Cerebellar nuclear complex (tissue), 1 donor: Measurements from ENCODE around the gene OR7G1.

Experiments used
- DNase-seq, 2 experiments: peaks; one replicate each; lab custom pipeline; 2025; lab: John Stamatoyannopoulos, UW

Gene OR7G1, protein sequence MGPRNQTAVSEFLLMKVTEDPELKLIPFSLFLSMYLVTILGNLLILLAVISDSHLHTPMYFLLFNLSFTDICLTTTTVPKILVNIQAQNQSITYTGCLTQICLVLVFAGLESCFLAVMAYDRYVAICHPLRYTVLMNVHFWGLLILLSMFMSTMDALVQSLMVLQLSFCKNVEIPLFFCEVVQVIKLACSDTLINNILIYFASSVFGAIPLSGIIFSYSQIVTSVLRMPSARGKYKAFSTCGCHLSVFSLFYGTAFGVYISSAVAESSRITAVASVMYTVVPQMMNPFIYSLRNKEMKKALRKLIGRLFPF

GRCh38 chr19:9115307-9115813 lies at the start of gene OR7G1:
Gene OR7G1 (minus strand): TSS chr19:9115763. CDS start chr19:9115763, 0 bp downstream.
- DNase-seq, result no peak

GRCh38 chr19:9165261-9165660 lies 49.7 kb upstream of the OR7G1 start:
- DNase-seq, result no peak

GRCh38 chr19:9161427-9161826 lies 45.9 kb upstream of the OR7G1 start:
- DNase-seq, result no peak

- DNase-seq, result no peak
Observed at GRCh38 chr19:9159891-9160290, 44.3 kb upstream of the OR7G1 start.

DNA sequence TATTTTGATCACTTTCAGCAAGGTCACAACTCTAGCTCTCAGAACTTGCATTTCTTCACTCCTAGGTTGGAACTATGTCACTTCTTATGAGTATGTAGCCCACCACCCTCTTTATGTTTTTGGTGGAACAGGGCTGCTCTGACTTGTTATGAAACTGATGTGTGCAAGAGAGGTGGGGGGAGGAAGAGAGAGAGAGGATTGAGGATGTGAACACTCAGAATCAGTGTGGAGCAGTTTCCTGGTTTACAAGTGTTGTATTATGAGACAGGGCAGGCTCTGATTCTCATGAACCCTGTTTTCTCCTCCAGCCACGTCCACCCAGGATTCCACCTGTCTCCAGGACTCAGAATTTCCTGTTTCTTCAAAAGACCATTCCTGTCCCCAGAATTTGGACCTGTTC lies 40.7 kb upstream of the OR7G1 start:
- no peak for DNase-seq

DNA sequence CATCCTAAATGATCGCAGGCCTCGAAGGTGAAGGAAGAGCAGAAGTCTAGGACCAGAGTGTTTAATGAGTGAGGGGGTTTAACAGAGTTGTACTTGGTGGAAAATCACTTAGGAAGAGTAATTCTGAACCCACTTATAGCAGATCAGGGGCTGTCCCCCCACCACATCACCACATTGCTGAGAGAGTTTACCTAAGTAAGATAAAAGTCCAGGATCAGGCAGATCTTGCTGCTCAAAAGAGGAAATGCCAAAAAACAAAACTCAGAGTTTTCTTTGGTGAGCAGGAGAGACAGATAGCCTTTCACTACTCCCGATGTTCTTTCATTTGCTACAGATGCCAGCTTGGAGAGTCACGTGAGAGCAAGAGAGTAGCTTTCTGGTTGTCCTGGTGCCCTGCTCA lies 40.0 kb upstream of the OR7G1 start:
- no peak for DNase-seq

DNA sequence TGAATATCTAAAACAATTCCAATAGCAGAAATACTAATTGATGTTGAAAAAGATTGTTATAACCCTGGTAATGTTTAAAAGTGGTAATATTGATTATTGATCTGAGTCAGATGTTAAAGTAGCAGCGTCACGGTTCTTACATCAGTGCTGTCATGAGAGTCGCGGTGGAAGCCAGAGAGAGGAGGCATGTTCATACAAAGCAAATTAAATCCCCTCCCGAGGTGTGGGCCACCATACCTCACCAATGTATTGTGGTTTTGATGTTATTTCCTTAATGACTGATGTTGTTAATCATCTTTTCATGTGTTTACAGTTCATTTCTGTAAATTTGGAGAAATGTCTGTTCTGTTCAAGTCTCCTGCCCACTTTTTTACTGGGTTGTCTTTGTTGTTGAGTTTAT lies 35.8 kb upstream of the OR7G1 start:
- no peak for DNase-seq

- no peak for DNase-seq
Observed at GRCh38 chr19:9150650-9151049, 35.1 kb upstream of the OR7G1 start.

DNA sequence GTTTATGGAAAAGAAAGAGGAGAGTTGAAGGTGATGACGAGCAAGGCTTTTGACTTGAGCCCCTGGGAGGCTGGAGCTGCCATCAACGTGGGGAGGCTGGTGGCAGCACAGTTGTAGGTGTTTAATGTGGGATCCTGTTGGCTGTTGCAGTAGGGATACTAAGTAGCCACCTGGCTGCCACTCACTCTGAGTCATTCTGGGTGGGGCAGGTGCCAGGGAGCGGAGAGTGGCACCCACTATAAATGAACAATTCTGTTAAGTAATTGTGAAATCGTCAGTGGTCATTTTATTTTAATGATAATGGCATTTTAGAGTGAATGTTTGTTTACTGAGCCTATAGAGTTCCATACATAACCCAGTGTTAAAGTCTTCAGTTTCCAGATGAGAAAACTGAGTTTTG lies 34.4 kb upstream of the OR7G1 start:
- no peak for DNase-seq

DNA sequence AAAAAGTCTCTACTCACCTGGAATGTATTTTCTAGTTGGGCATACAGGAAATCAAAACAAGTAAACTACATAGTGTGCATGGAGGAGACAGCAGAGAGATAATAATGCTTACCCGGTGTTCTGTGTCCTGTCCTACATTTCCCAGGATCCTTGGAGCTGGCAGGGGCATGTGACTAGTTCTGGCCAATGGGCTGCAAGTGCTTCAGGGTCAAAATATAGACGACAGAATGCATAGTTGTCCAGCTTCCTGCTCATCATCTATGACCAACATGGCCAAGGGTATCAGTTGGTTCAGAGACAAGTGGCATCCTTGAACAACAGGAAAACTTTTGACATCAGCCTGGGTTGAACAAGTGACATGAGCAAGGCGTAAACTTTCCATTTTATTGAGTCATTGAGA lies 33.1 kb upstream of the OR7G1 start:
- DNase-seq, result no peak

DNA sequence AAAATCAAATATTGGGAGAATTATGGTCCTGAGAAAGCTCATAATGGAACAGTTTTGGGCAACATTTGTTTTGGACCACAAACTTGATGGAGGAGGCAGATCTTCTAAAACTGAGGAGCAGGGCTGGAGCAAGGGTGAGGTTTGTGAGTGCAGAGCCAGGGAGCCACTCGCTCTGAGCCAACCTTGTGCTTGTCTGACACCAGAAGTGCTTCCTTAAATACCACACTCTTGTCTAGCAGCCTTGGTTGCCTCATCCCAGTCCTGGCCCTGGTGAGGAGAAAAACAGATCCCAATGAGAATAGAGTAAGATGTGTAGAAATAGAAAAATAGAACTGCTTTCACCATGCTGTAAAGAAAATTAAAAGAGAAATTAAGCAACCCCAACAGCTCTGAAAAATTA lies 31.3 kb upstream of the OR7G1 start:
- no peak for DNase-seq

DNA sequence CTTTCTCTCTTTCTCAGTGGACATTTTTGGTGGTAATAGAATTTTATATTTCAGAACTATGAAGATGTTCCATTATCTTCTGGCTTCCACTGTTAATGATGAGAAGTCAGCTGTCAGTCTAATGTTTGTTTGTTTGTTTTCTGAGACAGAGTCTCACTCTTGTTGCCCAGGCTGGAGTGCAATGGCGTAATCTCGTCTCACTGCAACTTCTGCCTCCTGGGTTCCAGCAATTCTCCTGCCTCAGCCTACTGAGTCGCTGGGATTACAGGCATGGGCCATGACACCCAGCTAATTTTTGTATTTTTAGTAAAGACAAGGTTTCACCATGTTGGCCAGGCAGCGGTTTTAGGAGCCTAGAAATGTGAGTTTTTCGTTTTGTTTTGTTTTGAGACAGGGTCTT lies 29.4 kb upstream of the OR7G1 start:
- DNase-seq, result no peak

DNA sequence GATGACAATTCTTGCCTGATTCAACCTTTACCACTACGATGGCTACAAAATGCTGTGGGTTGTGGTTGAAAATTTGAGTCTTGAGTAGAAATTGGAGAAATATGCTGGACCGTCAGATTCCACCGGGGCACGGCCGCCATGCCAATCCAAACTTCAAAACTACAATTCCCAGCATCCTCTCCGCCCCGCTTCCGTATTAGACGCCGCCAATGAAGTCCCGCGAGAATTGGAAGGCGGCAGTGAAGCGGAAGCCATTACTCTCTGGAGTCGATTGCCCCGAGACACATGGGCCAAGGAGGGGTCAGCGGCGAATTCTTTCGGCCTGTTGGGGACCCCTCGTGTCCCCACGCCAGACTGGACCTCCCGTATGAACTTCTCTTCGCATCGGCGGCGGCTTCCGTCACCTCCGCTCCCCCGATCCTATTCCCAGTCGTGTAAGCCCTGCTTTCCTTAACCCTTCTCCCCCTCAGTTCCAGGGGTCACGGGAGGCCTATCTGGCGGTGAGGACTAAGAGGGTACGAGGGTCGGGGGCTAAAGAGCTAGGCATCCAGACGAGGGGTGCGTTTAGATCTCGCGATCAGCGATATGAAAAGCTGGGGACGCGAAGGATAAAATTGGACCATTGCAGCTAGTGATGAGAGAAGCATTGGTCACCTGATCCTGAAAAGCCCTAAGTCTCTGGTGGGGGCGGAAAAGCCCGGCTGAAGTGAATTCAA lies 24.8 kb upstream of the OR7G1 start, which contains the start of gene ZNF317:
Gene ZNF317 (plus strand): TSS at position 239 of the 716 bp plus-strand sequence. CDS start 15,620 bp downstream, outside the sequence.
- DNase-seq, result peak in 1 of 2 experiments; percentile 61

DNA sequence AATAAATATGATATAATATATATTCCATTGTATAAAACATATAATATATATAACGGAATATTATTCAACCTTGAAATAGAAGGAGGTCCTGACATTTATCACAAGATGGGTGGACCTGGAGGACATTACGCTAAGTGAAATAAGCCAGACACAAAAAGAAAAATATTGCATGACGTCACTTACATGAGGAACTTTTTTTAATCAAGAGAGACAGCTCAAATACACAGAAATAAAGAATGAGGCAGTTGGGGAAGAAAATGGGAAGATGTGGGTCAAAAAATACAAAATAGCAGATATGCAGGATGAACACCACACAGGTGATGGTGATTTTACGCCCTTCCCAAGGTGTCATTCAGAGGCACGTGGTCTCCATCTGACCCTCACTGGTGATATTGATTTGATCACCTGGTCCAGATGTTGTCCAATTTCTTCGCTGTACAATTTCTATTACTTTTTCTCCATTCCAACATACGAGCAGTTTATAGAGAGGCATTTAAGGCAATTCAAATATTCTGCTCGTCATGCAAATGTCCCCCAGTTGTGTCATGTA lies 24.1 kb upstream of the OR7G1 start:
- no peak for DNase-seq

DNA sequence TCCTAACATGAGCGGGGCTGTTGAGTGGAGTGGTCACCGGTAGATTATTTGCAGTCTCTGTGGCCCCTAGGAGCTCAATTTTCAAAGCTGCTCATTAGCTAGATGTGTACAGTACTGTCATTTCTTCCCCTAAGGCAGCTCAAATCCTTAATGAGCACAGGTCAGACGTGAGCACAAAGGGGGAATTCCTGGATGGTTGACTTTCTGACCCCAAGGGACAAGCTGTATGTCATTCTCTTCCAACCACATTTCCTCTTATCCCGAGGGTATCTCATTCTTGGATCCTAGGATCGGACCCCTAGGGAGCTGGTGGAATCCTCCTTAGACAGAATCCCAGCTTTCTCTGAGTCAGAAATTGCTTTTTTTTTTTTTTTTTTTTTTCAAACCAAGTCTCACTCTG lies 16.9 kb upstream of the OR7G1 start:
- DNase-seq, result no peak

GRCh38 chr19:9130965-9131364 lies 15.4 kb upstream of the OR7G1 start:
- no peak for DNase-seq

DNA sequence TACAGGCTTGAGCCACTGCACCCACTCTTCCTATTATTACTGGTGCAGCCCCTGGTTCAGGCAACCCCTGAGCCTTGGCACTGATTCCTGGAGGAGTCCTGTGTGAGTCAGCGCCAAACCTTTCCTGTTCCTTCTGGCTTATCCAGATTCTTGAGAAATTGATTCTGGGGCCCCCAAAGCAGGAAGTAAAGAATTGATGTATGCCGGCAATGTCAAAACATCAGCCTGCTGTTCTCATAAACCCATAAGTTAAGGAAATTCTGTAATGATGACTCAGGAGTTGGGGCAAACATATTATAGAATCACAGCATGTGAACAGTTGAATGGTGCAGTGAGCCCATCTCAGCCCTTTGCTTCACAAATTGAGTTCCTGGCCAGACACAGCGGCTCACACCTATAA lies 12.6 kb upstream of the OR7G1 start:
- DNase-seq, result no peak

- no peak for DNase-seq
Observed at GRCh38 chr19:9126900-9127405, 11.4 kb upstream of the OR7G1 start, which contains the start of gene OR7G3. Gene OR7G3 (minus strand): TSS chr19:9126950. CDS start chr19:9126950, 0 bp downstream.

DNA sequence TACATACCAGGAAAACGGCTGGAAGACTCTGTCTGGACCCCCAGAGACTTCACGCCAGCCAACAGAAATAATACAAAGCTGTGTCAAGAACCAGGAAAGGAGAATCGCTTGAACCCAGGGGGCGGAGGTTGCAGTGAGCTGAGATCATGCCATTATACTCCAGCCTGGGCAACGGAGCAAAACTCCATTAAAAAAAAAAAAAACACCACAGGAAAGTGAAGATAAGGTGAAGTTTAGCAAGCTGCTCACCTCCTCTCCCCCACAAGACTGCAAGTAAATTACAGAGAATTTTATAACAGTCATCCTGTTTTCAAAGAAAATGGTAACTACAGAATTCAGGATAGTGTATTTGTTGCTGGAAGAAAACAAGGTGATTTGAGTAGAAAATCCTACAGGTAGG lies 984 bp upstream of the OR7G1 start:
- DNase-seq, result no peak

DNA sequence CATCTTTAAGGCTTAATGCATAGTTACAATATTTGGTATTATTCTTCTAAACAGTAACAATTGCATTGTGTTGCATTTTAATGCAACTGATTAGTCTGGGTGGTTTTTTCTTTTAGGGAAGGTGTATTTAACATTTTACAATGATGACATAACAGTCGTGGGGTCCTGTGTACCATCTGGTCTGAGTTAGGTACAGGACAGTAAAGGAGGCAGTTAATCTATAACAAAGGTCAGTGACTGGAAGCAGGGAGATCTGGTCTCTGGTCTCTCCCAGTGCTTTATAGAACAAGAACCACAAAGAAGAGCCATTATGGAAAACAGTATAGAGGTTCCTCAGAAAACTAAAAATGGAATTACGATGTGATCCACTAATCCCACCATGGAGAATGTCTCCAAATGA lies 5.6 kb downstream of the OR7G1 start:
- DNase-seq, result no peak

DNA sequence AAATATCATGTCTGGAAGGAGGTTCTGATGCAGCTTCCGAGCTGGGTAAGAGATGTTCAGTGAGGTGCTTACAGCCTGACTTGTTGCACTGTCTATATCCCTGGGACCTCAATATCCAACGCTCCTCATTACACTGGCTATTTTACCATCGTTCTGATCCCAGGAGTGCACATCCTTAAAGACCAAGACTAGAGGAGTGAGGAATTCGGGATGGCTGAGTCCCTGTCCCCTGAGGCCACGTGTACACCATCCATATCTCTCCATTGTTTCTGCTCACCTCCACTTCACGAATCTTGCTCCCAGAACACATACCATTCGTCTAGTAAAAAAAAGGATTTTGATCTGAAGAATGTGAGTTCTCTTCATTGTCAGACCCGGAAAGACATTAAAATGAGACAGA lies 8.2 kb downstream of the OR7G1 start, which contains the start of gene OR7G2:
Gene OR7G2 (minus strand): TSS at position 101 of the 400 bp plus-strand sequence. CDS start 4,232 bp downstream, outside the sequence.
- DNase-seq, result no peak

- no peak for DNase-seq
Observed at GRCh38 chr19:9086761-9087160, 28.8 kb downstream of the OR7G1 start, which contains the start of gene OR1M1. Gene OR1M1 (plus strand): TSS chr19:9087061. CDS start chr19:9093245, 6,184 bp downstream.
